GM18526 (cell line): ENCODE results near the gene ZNF365.

Experiments
- POLR2A ChIP-seq: IDR thresholded peaks from 3 replicates; pipeline ENCODE4 v1.6.1; 2011; ENCODE audit not compliant: insufficient read length; ENCODE audit errors: extremely low read depth

The ZNF365 gene

GRCh38 chr10:62373995-62374861, at the start of gene ZNF365:
TSS of gene ZNF365 (plus strand) at chr10:62374369. CDS start at chr10:62376194, 1,825 bp downstream.
- TF ChIP-seq POLR2A = no peak

GRCh38 chr10:62326176-62326575, 48.0 kb upstream of the ZNF365 start:
- no peak for TF ChIP-seq POLR2A

- no peak for TF ChIP-seq POLR2A
Measured at GRCh38 chr10:62327885-62328284, 46.3 kb upstream of the ZNF365 start.

- no peak for TF ChIP-seq POLR2A
Measured at GRCh38 chr10:62330213-62330612, 44.0 kb upstream of the ZNF365 start.

- TF ChIP-seq POLR2A = no peak
Measured at GRCh38 chr10:62332406-62332805, 41.8 kb upstream of the ZNF365 start.

GRCh38 chr10:62333135-62333889, 40.9 kb upstream of the ZNF365 start:
- TF ChIP-seq POLR2A = no peak

- no peak for TF ChIP-seq POLR2A
Measured at GRCh38 chr10:62333988-62334682, 40.0 kb upstream of the ZNF365 start.

GRCh38 chr10:62335326-62335725, 38.8 kb upstream of the ZNF365 start:
- TF ChIP-seq POLR2A = no peak

- TF ChIP-seq POLR2A = no peak
Measured at GRCh38 chr10:62336404-62336803, 37.8 kb upstream of the ZNF365 start.

GRCh38 chr10:62341419-62341818, 32.8 kb upstream of the ZNF365 start:
- TF ChIP-seq POLR2A = no peak

GRCh38 chr10:62343000-62343399, 31.2 kb upstream of the ZNF365 start:
- TF ChIP-seq POLR2A = no peak

GRCh38 chr10:62348029-62348428, 26.1 kb upstream of the ZNF365 start:
- TF ChIP-seq POLR2A = no peak

- no peak for TF ChIP-seq POLR2A
Measured at GRCh38 chr10:62352356-62352970, 21.7 kb upstream of the ZNF365 start.

- no peak for TF ChIP-seq POLR2A
Measured at GRCh38 chr10:62354916-62355315, 19.3 kb upstream of the ZNF365 start.

- no peak for TF ChIP-seq POLR2A
Measured at GRCh38 chr10:62356447-62356846, 17.7 kb upstream of the ZNF365 start.
